Daoy (cell line): ENCODE results near the gene GRID2. TPM values are rescaled to one million over a fixed set of nuclear protein-coding genes. Genes with fewer than 3 reads are reported as not detected.
"Not testable (repeated sequence)": the region's sequence is repeated elsewhere in the genome, so short reads cannot be mapped to it uniquely, and the experiment has no call there.

Experiments
- DNase-seq: peaks from one replicate; pipeline ENCODE4 v3.0.0-alpha.2; 2015; ENCODE audit warnings: low read depth
- total RNA-seq: library from RNA; depleted of rRNA; stranded (reverse); fragments of >200 nt; shearing (Covaris generic); gene quantifications from 2 replicates; pipeline ENCODE4 v1.2.3, GENCODE V29; 2014

Gene GRID2
- total RNA-seq, 1 experiment from 2014 or later: 3.5 TPM

GRCh38 chr4:92438722-92439121, 135.0 kb downstream of the GRID2 start:
- DNase-seq: not testable (repeated sequence)

- not testable (repeated sequence) for DNase-seq
Measured at GRCh38 chr4:92442131-92442530, 138.4 kb downstream of the GRID2 start.

- not testable (repeated sequence) for DNase-seq
Measured at GRCh38 chr4:92444143-92444843, 140.5 kb downstream of the GRID2 start.

GRCh38 chr4:92445127-92445526, 141.4 kb downstream of the GRID2 start:
- no peak for DNase-seq

- DNase-seq: no peak
Measured at GRCh38 chr4:92447255-92447905, 143.6 kb downstream of the GRID2 start.

- DNase-seq: not testable (repeated sequence)
Measured at GRCh38 chr4:92448176-92448575, 144.4 kb downstream of the GRID2 start.

GRCh38 chr4:92450694-92451093, 146.9 kb downstream of the GRID2 start:
- no peak for DNase-seq

- no peak for DNase-seq
Measured at GRCh38 chr4:92451782-92452181, 148.0 kb downstream of the GRID2 start.

GRCh38 chr4:92452383-92452782, 148.6 kb downstream of the GRID2 start:
- DNase-seq: not testable (repeated sequence)

GRCh38 chr4:92455329-92455839, 151.6 kb downstream of the GRID2 start:
- no peak for DNase-seq

GRCh38 chr4:92455951-92456350, 152.2 kb downstream of the GRID2 start:
- DNase-seq: no peak

GRCh38 chr4:92461732-92462131, 158.0 kb downstream of the GRID2 start:
- DNase-seq: no peak

- no peak for DNase-seq
Measured at GRCh38 chr4:92477298-92477697, 173.5 kb downstream of the GRID2 start.

- DNase-seq: no peak
Measured at GRCh38 chr4:92483341-92483740, 179.6 kb downstream of the GRID2 start.

- DNase-seq: no peak
Measured at GRCh38 chr4:92488496-92488895, 184.7 kb downstream of the GRID2 start.

GRCh38 chr4:92497141-92497540, 193.4 kb downstream of the GRID2 start:
- DNase-seq: no peak

GRCh38 chr4:92501456-92501855, 197.7 kb downstream of the GRID2 start:
- no peak for DNase-seq

- DNase-seq: no peak
Measured at GRCh38 chr4:92506933-92507332, 203.2 kb downstream of the GRID2 start.

GRCh38 chr4:92514627-92515026, 210.9 kb downstream of the GRID2 start:
- no peak for DNase-seq

GRCh38 chr4:92516450-92516849, 212.7 kb downstream of the GRID2 start:
- DNase-seq: no peak

GRCh38 chr4:92519727-92520126, 216.0 kb downstream of the GRID2 start:
- DNase-seq: no peak

- no peak for DNase-seq
Measured at GRCh38 chr4:92520563-92520962, 216.8 kb downstream of the GRID2 start.

GRCh38 chr4:92521941-92522340, 218.2 kb downstream of the GRID2 start:
- DNase-seq: no peak
